Panc1 (cell line): Measurements from ENCODE around the gene LTA4H.

Experiments used
- CTCF ChIP-seq: fragments of 450-650 bp; IDR thresholded peaks from 2 replicates; pipeline ENCODE4 v1.5.1; 2017; ENCODE audit warnings: mild to moderate bottlenecking
- POLR2AphosphoS5 ChIP-seq: IDR thresholded peaks from 2 replicates; pipeline ENCODE4 v1.6.1; 2012; ENCODE audit warnings: mild to moderate bottlenecking, low read depth, low read length, moderate library complexity
- REST ChIP-seq, 2 experiments: IDR thresholded peaks; 2 replicates each; pipeline ENCODE4 v1.6.1; 2011 to 2012; ENCODE audit warnings: low read depth in 2 of 2, control low read depth in 1 of 2, low read length in 1 of 2, mild to moderate bottlenecking in 1 of 2, moderate library complexity in 1 of 2; ENCODE audit not compliant: insufficient read depth in 1 of 2
- SIN3A ChIP-seq: IDR thresholded peaks from 2 replicates; pipeline ENCODE4 v1.6.1; 2012; ENCODE audit warnings: low read depth, mild to moderate bottlenecking, low read length, moderate library complexity, borderline replicate concordance; ENCODE audit not compliant: insufficient read depth
- TCF7L2 ChIP-seq: IDR thresholded peaks from 2 replicates; pipeline ENCODE4 v1.6.1; 2011; ENCODE audit warnings: mild to moderate bottlenecking, low read depth, low read length, inconsistent platforms

- TF ChIP-seq CTCF (no peak), POLR2AphosphoS5 (no peak), REST (IDR thresholded peaks at IDR 0.05; ENCODE audit: insufficient read depth in 1 of 2, low read depth in 2 of 2, low read length in 1 of 2) (no peak), TCF7L2 (no peak), SIN3A (no peak)
These were observed 33.2 kb upstream of the LTA4H start for GRCh38 chr12:96068636-96069035.
